BJ (cell line): ENCODE measurements around the gene STT3A. TPM values are rescaled to one million over a fixed set of nuclear protein-coding genes. Genes with fewer than 3 reads are reported as not detected.
"Not testable (repeated sequence)": the region's sequence is repeated elsewhere in the genome, so short reads cannot be mapped to it uniquely, and the experiment has no call there.

Experiments used
- CTCF ChIA-PET: fragments of 350-600 bp; formaldehyde crosslinking; extraction: SDS; loops from one replicate; lab custom pipeline; 2021; ENCODE audit warnings: antibody characterized with exemption, inconsistent platforms; lab: Yijun Ruan, JAX
- POLR2A ChIA-PET: fragments of 300-600 bp; sonication (Branson Sonifier 250); formaldehyde crosslinking; extraction: SDS; loops from one replicate; lab custom pipeline; 2021; ENCODE audit warnings: antibody characterized with exemption; lab: Charles Lee
- DNase-seq: peaks from one replicate; pipeline ENCODE4 v3.0.0-alpha.2; 2011; ENCODE audit warnings: low read depth
- H3K27me3 ChIP-seq: 2 replicates; pipeline ENCODE4 v1.6.0; 2011; ENCODE audit warnings: low read length; ENCODE audit not compliant: control insufficient read depth, insufficient read depth
- H3K36me3 ChIP-seq: 2 replicates; pipeline ENCODE4 v1.5.1; 2011; ENCODE audit warnings: low read length; ENCODE audit not compliant: control insufficient read depth, insufficient read depth
- H3K4me3 ChIP-seq: 2 replicates; pipeline ENCODE4 v1.5.1; 2011; ENCODE audit warnings: low read depth, mild to moderate bottlenecking, control low read depth, low read length
- polyA plus RNA-seq: library from polyadenylated mRNA; depleted of rRNA; stranded (reverse); fragments of >200 nt; gene quantifications from 2 replicates; pipeline ENCODE4 v1.2.3, GENCODE V29; 2011
- TF ChIP-seq, protein P1 (sequence below): IDR thresholded peaks from 2 replicates; pipeline ENCODE4 v1.5.1; 2011; ENCODE audit warnings: low read depth, mild to moderate bottlenecking, control low read depth, inconsistent platforms, low read length, moderate library complexity; ENCODE audit not compliant: insufficient read depth

The STT3A gene
- polyA plus RNA-seq, 1 experiment, result 363 TPM

GRCh38 chr11:125570952-125571351 is 21.7 kb upstream of the STT3A start:
- ChIA-PET CTCF (interaction anchor here (2.6 kb wide), 1 partner anchor 10 kb away, joined by 12 read pairs; no protein-coding TSS in a partner anchor), POLR2A (no interaction called here)
- Histone ChIP-seq H3K27me3 (no peaks in the 10 kb centered on the region), H3K4me3 (no peak overlapping the region), H3K36me3 (peaks cover 6% of the 10 kb centered on the region)
- TF ChIP-seq, protein P1, sequence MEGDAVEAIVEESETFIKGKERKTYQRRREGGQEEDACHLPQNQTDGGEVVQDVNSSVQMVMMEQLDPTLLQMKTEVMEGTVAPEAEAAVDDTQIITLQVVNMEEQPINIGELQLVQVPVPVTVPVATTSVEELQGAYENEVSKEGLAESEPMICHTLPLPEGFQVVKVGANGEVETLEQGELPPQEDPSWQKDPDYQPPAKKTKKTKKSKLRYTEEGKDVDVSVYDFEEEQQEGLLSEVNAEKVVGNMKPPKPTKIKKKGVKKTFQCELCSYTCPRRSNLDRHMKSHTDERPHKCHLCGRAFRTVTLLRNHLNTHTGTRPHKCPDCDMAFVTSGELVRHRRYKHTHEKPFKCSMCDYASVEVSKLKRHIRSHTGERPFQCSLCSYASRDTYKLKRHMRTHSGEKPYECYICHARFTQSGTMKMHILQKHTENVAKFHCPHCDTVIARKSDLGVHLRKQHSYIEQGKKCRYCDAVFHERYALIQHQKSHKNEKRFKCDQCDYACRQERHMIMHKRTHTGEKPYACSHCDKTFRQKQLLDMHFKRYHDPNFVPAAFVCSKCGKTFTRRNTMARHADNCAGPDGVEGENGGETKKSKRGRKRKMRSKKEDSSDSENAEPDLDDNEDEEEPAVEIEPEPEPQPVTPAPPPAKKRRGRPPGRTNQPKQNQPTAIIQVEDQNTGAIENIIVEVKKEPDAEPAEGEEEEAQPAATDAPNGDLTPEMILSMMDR, result no peak
- no peak for DNase-seq

DNA sequence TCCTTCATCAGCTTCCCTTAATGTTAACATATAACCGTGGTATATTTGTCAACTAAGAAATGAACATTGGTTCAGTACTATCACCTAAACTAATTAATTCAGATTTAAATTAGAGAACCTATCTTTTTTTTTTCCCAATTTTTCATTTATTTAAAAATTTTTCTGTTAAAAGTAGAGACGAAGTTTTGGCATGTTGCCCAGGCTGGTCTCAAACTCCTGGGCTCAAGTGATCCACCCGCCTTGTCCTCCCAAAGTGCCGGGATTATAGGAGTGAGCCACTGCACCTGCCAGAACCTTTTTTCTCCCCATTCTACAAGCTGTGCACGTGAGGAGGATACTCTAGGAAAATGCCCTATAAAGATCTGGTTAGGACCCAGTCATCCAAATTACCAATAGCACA is 19.7 kb upstream of the STT3A start:
- no peak overlapping the region for H3K4me3 ChIP-seq
- peaks cover 10% of the 10 kb centered on the region for H3K36me3 ChIP-seq
- CTCF ChIA-PET, result interaction anchor here (1.0 kb wide), 1 partner anchor 51 kb away, joined by 3 read pairs; no protein-coding TSS in a partner anchor
- POLR2A ChIA-PET, result interaction anchor here (0.6 kb wide), 1 partner anchor 11 kb away, joined by 3 read pairs; no protein-coding TSS in a partner anchor
- H3K27me3 ChIP-seq, result no peaks in the 10 kb centered on the region
- TF ChIP-seq, protein P1, result no peak
- no peak for DNase-seq

- H3K27me3 ChIP-seq, DNase-seq, POLR2A ChIA-PET, H3K4me3 ChIP-seq: not testable (repeated sequence)
- peaks cover 17% of the 10 kb centered on the region for H3K36me3 ChIP-seq
- CTCF ChIA-PET, result interaction anchor here (0.9 kb wide), 1 partner anchor 10 kb away, joined by 4 read pairs; no protein-coding TSS in a partner anchor
These were observed 15.5 kb upstream of the STT3A start for GRCh38 chr11:125577181-125577580.

DNA sequence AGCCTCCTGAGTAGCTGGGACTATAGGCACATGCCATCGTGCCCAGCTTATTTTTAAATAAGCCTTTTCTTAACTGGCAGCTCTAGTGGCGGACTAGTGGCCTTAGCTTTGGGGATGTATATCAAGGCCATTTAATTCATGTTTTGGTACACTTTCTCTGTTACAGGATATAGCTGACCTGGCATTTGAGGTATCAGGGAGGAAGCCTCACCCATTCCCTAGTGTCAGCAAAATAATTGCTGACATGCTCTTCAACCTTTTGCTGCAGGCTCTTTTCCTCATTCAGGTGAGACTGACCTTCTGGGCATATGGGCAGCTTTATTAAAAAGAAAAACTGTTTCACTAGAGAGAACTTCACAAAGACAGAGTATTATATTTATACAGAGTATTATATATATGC is 13.9 kb upstream of the STT3A start:
- CTCF ChIA-PET, result interaction anchor here (0.9 kb wide), 1 partner anchor 9 kb away, joined by 3 read pairs; the partner anchor contains the start of gene EI24
- Histone ChIP-seq H3K27me3 (no peaks in the 10 kb centered on the region), H3K4me3 (no peak overlapping the region), H3K36me3 (peaks cover 24% of the 10 kb centered on the region)
- TF ChIP-seq, protein P1, result no peak
- DNase-seq, result no peak
- POLR2A ChIA-PET, result no interaction called here

- no peak for DNase-seq
- Histone ChIP-seq H3K36me3 (peaks cover 24% of the 10 kb centered on the region), H3K27me3 (no peaks in the 10 kb centered on the region), H3K4me3 (no peak overlapping the region)
- CTCF ChIA-PET, result interaction anchor here (2.6 kb wide), 1 partner anchor 10 kb away, joined by 12 read pairs; the partner anchor contains the start of gene EI24
- TF ChIP-seq, protein P1, result no peak
- POLR2A ChIA-PET, result no interaction called here
These were observed 12.8 kb upstream of the STT3A start for GRCh38 chr11:125579811-125580210.

GRCh38 chr11:125583496-125583895 is 9.2 kb upstream of the STT3A start:
- peaks cover 13% of the 10 kb centered on the region for H3K36me3 ChIP-seq
- TF ChIP-seq, protein P1, result no peak
- H3K4me3 ChIP-seq, result no peak overlapping the region
- POLR2A ChIA-PET, result interaction anchor here (0.6 kb wide), 1 partner anchor 11 kb away, joined by 3 read pairs; no protein-coding TSS in a partner anchor
- CTCF ChIA-PET, result no interaction called here
- no peaks in the 10 kb centered on the region for H3K27me3 ChIP-seq
- DNase-seq, result no peak
